Islet precursor cell (in vitro differentiated cells): ENCODE measurements around the gene STRBP.
"Not testable (repeated sequence)": the region's sequence is repeated elsewhere in the genome, so short reads cannot be mapped to it uniquely, and the experiment has no call there.

Experiments used
- DNase-seq: peaks from one replicate; pipeline ENCODE4 v3.0.0-alpha.2; 2018

Gene STRBP

DNA sequence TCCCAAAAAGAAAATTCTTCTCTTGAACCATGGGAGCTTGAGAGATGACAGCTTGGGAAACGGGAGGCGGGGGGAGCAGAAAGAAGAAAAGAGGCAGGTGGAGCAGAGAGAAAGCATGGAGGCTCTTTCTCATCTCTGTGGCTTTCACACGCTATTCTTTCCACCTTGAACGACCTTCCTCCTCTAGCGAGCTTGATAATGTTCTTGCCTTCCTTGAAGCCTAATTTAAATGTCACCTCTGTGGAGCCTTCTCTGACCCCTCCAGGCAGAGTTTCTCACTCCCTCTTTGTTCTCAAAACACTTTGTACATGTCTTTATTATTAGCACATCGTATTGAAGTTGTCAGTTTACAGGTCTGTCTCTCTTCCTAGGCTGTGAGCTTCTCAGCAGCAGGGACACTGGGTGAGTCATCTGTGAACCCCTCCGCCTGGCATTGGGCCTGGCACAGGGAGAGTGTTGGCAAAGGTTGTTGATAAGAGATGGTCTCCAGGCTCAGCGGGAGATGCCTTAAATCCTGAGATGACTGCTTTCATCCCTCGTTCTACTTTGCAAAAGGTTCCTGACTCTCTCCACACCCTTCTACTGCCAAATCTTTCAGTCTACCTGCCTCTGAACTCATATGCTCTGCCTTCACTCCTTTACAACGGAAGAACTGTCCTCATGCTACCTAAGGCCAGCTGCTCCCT is 14.1 kb upstream of the STRBP start:
- DNase-seq: no peak

DNA sequence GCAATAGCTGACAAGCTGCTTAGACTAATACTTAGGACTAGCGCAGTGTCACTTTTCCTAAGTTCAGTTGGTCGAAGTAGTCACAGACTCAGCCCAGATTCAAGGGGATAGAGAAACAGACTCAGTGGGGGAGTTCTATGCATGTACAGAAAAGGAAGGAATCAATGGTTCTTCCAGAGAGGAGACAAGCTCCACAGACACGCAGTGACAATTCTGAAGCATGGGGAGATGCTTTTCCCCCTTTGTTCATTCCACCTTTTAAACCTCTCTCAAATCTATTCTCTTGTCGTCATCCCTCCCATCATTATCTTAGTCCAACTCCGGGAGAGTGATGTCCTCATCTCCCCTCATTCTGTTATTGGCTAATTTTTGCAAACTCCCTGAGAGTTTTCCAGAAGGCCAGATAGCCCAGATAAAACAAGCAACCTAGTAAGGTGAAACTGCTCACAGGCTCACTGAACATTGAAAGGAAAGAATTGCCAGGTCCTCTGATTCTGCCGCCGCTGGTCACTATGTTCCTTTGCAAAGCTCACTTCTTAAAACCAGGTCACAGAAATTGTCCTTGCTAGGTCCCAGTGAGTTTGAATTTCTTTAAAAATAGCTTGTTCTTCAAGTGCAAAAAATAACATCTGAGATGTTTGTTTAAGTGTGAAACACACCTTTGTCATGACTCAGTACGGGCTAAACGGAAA is 13.4 kb upstream of the STRBP start:
- no peak for DNase-seq

DNA sequence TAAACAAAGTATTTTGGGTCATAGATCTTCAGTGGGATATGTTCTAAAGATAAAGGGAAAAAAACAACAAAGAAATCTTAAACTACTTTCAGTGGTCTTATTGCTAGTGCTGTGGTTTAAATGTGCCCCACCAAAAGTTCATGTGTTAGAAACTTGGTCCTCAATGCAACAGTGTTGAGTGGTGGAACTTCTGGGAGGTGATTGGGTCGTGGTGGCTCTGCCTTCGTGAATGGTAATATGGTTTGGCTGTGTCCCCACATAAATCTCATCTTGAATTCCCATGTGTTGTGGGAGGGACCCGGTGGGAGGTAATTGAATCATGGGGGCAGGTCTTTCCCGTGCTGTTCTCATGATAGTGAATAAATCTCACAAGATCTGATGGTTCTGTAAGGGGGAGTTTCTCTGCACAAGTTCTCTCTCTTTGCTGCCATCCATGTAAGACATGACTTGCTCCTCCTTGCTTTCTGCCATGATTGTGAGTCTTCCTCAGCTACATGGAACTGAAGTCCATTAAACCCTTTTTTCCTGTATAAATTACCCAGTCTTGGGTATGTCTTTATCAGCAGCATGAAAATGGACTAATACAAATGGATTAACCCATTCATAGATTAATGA is 10.6 kb upstream of the STRBP start:
- not testable (repeated sequence) for DNase-seq

DNA sequence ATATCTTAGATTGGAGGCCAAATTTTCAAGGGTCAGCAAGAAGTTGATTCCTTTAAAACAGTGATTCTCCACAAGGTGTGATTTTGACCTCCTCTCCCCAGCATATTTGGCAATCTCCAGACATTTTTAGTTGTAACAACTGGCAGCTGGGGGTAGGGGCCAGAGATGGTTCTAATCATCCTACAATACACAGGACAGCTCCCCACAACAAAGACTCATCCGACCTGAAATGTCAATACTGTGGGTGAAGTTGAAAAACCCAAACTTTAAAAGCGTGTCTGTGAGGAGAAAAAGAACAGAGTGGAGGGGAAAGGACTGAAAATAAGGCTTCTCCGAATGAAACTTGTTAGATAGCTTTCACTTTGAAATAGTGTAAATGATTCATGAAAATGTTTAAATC is 10.0 kb upstream of the STRBP start:
- no peak for DNase-seq

DNA sequence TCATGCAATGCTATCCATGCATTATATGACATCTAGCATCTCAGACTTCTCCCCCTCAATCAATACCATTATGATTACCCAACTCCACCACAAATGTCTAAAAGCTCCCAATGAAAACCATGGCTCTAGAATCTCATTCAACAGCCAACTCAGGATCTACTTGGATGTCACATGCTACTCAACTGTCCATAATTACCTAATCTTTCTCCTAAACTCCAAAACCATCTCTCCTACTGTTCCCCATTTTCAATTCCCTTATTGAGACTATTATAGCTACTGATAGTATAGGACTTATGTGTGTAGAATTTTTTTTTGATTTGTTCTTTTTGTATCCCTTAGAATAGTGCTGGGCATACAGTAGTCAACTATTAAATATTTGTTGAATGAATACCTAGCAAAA is 8.2 kb upstream of the STRBP start:
- no peak for DNase-seq

DNA sequence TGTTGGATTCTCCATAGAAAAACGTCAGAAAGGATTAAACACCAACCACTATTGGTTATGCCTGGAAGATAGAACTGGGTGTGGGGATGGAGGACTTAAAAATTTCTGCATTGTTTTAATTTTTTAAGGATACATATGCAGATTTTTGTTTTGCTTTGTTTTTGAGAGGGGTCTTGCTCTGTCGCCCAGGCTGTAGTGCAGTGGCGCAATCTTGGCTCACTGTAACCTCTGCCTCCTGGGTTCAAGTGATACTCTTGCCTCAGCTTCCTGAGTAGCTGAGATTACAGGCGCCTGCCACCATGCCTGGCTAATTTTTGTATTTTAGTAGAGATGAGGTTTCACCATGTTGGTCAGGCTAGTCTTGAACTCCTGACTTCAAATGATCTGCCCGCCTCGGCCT is 2.7 kb upstream of the STRBP start:
- not testable (repeated sequence) for DNase-seq

- no peak for DNase-seq
Observed at GRCh38 chr9:123269281-123269680, 895 bp upstream of the STRBP start.

- peak; percentile 65 for DNase-seq
Observed at GRCh38 chr9:123268199-123268464, 254 bp downstream of the STRBP start.

- no peak for DNase-seq
Observed at GRCh38 chr9:123267481-123268198, 746 bp downstream of the STRBP start.

DNA sequence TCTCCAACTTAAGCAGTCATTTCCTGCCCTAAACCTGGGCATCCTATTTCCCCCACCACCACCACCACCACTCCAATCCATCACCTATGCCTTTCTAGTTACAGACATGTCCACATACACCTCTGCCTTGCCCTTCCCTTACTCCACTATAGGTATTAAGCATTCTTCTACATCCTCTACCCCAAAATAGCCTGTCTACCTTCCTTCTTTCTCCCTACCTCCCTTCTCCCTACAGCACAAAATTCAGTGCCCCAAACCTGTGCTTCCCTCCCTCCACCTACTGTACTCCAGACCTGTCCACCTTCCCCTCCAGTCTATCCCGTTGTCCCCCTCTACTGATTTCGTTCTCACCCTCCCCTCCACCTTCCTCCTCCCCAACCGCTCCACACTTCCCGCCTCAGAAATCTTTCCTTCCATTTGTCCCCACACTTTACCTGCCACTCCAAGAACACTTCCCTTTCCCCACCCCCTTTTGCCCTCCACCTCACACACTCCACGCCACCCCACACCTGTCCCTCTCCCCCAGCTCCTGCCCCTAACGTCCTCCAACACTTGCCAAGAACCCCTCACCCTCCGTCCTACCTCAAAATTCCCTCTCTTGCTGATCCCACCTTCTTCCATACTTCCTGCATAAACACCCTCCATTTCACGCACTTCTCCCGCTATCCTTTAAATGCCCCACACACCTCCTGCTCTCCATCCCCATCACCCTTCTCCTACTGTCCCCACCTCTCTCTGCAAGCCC is 1.6 kb downstream of the STRBP start:
- no peak for DNase-seq

GRCh38 chr9:123265833-123266232 is 2.6 kb downstream of the STRBP start:
- DNase-seq: no peak

GRCh38 chr9:123263227-123263626 is 5.2 kb downstream of the STRBP start:
- no peak for DNase-seq

- DNase-seq: no peak
Observed at GRCh38 chr9:123262338-123262737, 6.0 kb downstream of the STRBP start.

- no peak for DNase-seq
Observed at GRCh38 chr9:123261006-123261677, 7.2 kb downstream of the STRBP start.

DNA sequence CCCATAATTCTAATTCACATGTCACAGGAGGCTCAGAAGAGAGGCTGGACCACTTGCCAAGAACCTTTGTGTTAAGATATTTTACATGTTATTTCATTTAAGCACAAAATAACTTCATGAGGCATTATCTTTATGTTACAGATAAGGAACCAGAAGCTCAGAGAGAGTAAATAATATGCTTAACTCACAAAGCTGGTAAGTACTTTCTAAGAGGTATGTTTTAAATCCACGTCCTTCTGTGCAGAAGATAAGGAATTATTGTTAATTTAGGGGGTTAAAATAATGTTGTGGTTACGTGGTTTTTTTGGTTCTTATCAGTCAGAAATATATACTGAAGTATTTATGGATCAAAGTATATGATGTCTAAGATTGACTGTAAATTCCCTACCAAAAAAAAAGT is 8.0 kb downstream of the STRBP start:
- no peak for DNase-seq

DNA sequence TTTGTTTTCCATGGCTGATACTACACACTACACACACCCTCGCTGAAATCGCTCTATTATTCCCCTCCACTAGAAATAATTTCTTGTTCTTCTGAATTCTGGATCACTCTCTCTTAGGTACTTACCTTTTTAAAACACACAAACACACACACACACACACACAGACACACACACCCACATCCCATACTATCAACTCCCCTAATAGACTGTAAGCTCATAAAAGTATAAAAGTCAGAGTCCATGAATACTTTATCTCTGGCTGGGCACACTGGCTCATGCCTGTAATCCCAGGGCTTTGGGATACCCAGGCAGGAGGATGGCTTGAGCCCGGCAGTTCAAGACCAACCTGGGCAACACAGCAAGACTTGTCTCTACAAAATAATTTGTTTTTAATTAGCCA is 11.1 kb downstream of the STRBP start:
- DNase-seq: no peak

DNA sequence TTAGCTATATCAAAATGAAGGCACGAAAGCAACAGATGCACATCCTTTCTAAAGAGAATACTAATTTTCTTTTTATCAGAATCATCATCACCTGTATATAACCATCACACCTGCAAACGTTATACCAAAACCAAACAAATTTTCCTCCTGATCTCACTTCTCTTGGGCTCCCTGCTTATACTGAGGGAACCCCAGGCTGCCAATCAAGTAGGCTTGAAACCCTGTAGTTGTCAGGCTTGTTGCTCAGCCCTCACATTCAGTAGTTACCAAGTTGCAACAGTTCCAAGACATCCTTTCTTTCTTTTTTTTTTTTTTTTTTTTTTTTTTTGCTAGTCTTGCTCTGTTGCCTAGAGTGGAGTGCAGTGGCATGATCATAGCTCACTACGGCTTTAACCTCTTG is 12.7 kb downstream of the STRBP start:
- DNase-seq: no peak

- DNase-seq: no peak
Observed at GRCh38 chr9:123253204-123253603, 15.2 kb downstream of the STRBP start.

DNA sequence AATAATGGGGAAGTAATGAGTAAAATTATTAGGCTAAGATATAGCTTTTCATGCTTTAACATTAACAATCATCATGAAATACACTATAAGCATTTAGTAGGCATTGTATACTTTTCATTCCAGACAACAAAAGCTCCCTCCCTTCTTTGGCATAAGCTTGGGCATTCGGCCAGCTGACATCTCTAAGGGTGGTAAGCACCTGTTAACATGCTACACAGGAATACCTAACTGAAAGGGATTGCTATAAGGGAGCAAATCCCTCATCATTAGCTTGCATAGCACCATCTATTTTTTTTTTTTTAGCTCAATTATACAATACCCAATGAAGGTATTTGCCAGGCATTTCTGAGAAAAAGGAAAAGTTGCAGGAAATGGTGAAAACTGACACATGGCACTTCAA is 16.6 kb downstream of the STRBP start:
- DNase-seq: no peak

GRCh38 chr9:123251324-123251723 is 17.1 kb downstream of the STRBP start:
- no peak for DNase-seq

DNA sequence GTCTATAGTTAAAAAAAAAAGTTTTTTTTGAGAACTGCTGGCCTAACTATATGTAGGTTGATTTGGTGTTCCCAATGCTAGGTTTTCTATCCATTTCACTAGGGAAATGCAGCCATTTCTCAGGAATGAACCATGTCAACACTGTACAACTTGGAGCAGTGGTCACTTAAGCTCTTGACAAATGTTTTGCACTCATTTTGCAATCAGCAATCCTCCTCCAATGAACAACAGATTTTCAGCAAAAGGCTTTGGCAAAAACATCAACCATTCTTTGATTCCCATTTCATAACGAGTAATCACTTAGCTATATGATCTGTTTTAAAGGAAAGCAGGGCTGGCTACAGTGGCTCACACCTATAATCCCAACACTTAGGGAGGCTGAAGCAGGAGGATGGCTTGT is 17.9 kb downstream of the STRBP start:
- DNase-seq: no peak

GRCh38 chr9:123249162-123249561 is 19.2 kb downstream of the STRBP start:
- not testable (repeated sequence) for DNase-seq

- DNase-seq: no peak
Observed at GRCh38 chr9:123248630-123249029, 19.8 kb downstream of the STRBP start.
